ENCODE measurements around the gene TRAPPC13. TPM values are rescaled to one million over a fixed set of nuclear protein-coding genes. Genes with fewer than 3 reads are reported as not detected.

The TRAPPC13 gene
- total RNA-seq, 4 donors from 2014 or later: 7.8 to 18.4 (median 14.4) TPM

DNA sequence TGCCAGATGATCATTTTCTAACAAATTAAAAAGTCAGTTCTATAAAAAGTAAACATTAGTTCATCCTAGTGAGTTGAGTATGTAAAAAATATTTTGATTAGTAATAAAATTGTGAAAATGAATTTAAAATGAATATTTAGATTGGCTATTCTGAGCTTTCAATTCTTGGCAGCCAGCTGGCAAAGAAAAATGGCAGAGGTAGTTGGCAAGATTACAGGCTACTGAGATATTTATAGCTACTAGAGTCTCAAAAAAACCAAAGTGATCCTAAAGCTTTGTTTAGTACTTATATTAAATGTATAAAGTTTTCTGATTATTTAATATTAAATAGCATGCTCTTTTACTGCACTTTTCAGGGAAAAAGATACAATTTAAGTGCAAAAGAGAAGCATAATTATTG is 72.1 kb downstream of the TRAPPC13 start:
- no peak for TF ChIP-seq POLR2A (IDR thresholded peaks at IDR 0.05)
- no peak for TF ChIP-seq EP300 (IDR thresholded peaks at IDR 0.05)
- TF ChIP-seq, protein P1, sequence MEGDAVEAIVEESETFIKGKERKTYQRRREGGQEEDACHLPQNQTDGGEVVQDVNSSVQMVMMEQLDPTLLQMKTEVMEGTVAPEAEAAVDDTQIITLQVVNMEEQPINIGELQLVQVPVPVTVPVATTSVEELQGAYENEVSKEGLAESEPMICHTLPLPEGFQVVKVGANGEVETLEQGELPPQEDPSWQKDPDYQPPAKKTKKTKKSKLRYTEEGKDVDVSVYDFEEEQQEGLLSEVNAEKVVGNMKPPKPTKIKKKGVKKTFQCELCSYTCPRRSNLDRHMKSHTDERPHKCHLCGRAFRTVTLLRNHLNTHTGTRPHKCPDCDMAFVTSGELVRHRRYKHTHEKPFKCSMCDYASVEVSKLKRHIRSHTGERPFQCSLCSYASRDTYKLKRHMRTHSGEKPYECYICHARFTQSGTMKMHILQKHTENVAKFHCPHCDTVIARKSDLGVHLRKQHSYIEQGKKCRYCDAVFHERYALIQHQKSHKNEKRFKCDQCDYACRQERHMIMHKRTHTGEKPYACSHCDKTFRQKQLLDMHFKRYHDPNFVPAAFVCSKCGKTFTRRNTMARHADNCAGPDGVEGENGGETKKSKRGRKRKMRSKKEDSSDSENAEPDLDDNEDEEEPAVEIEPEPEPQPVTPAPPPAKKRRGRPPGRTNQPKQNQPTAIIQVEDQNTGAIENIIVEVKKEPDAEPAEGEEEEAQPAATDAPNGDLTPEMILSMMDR (IDR thresholded peaks at IDR 0.05): no peak
- no peak for TF ChIP-seq POLR2AphosphoS5 (IDR thresholded peaks at IDR 0.05)
- no peak overlapping the region for H3K27ac ChIP-seq
- H3K36me3 ChIP-seq: peaks cover 12% of the 10 kb centered on the region
- DNase-seq (ENCODE audit: low spot score in 2 of 2): no peak
- H3K4me3 ChIP-seq: no peak overlapping the region
- no peaks in the 10 kb centered on the region for H3K4me1 ChIP-seq
- no peaks in the 10 kb centered on the region for H3K27me3 ChIP-seq
- H3K9me3 ChIP-seq: no peaks in the 10 kb centered on the region

DNA sequence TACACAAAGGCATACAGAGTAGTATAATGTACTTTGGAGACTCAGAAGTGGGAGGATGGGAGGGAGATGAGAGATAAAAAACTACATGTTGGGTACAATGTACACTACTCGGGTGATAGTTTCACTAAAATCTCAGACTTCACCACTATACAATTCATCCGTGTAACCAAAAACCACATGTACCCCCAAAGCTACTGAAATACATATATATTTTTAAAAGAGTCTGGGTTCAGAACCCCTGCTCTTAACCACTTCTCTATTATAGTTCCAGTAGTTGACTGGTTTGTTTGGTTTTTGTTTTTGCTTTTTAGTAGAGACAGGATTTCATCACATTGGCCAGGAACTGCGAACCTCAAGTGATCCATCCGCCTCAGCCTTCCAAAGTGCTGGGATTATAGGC is 74.5 kb downstream of the TRAPPC13 start:
- Histone ChIP-seq H3K4me1 (no peaks in the 10 kb centered on the region), H3K4me3 (no peak overlapping the region), H3K27me3 (no peaks in the 10 kb centered on the region), H3K36me3 (peaks cover 9% of the 10 kb centered on the region), H3K9me3 (no peaks in the 10 kb centered on the region), H3K27ac (no peak overlapping the region)
- no peak for TF ChIP-seq POLR2A (IDR thresholded peaks at IDR 0.05)
- TF ChIP-seq, protein P1 (IDR thresholded peaks at IDR 0.05): no peak
- no peak for TF ChIP-seq EP300 (IDR thresholded peaks at IDR 0.05)
- no peak for TF ChIP-seq POLR2AphosphoS5 (IDR thresholded peaks at IDR 0.05)
- DNase-seq (ENCODE audit: low spot score in 2 of 2): no peak
- 90% methylated on average over 4 of the region's 4 CpGs for whole genome bisulfite sequencing

DNA sequence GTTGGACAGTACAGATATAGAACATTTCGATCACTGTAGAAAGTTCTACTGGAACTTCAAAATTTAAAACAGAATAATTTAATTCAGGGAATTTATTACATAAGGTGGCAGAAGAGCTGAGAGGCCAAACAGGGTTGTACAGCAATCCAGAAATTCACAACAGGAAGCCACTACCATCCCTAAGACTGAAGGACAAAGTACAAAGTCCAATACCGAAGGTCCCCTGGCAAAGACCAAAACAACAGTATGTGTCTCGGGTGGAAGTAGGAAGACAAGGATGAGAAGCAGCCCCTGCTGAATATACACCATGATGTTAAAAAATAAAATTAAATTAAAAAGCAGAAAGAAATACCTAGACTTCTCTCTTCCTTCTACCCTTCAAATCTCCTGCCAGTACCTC is 77.2 kb downstream of the TRAPPC13 start:
- H3K27me3 ChIP-seq: no peaks in the 10 kb centered on the region
- H3K4me3 ChIP-seq: no peak overlapping the region
- no peaks in the 10 kb centered on the region for H3K9me3 ChIP-seq
- DNase-seq (ENCODE audit: low spot score in 2 of 2): no peak
- 92% methylated on average over 3 of the region's 3 CpGs for WGBS
- TF ChIP-seq EP300 (IDR thresholded peaks at IDR 0.05) (no peak), POLR2A (IDR thresholded peaks at IDR 0.05) (no peak), POLR2AphosphoS5 (IDR thresholded peaks at IDR 0.05) (no peak)
- TF ChIP-seq, protein P1 (IDR thresholded peaks at IDR 0.05): no peak
- H3K4me1 ChIP-seq: no peaks in the 10 kb centered on the region
- peaks cover 6% of the 10 kb centered on the region for H3K36me3 ChIP-seq
- no peak overlapping the region for H3K27ac ChIP-seq

DNA sequence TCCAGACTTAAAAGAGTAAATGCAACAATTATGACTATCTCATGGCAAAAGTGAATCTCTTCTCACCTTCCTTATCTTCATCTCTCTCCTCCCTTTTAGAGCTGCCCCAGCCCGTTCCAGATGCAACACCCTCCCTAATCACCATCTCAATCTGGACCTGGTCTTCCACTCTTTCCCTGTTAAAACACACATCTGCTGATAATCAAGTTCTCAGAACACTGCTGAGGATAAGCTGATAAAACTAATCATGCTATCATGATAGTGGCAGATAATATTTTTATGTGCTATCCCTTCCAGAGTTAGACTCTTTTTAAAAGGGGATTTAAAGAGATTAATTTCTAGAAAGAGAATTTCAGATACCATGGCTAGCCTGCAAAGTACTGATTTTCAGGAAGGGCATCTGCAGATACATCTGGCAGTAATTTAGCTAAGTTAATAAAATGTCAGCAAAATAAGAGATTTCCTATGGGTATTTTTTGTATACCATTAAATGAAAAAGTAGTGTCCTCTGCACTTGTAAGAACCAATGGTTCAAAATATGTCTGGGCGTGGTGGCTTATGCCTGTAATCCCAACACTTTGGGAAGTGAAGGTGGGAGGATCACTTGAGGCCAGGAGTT is 79.9 kb downstream of the TRAPPC13 start:
- WGBS: 71% methylated on average over 2 of the region's 2 CpGs
- H3K9me3 ChIP-seq: no peaks in the 10 kb centered on the region

DNA sequence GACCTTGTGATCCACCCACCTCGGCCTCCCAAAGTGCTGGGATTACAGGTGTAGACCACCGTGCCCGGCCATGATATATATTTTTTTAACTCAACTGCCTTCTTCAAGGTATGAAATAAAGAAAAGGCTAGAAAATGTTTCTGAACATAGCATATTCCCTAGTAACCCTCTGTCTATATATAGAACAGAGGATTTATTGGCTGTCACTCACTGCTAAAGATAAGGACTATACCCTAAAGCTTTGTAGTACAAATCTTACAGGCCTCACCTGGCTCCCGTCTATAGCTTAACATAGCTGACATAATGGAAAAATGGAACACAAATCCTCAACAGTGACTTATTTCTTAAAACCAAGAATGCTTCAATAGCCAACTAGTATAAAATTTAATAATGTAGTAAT is 82.8 kb downstream of the TRAPPC13 start:
- Histone ChIP-seq H3K4me3 (no peak overlapping the region), H3K27ac (no peak overlapping the region), H3K36me3 (no peaks in the 10 kb centered on the region), H3K27me3 (no peaks in the 10 kb centered on the region), H3K9me3 (no peaks in the 10 kb centered on the region), H3K4me1 (no peaks in the 10 kb centered on the region)
- 83% methylated on average over 4 of the region's 4 CpGs for WGBS
- TF ChIP-seq POLR2AphosphoS5 (IDR thresholded peaks at IDR 0.05) (no peak), POLR2A (IDR thresholded peaks at IDR 0.05) (no peak), EP300 (IDR thresholded peaks at IDR 0.05) (no peak)
- TF ChIP-seq, protein P1 (IDR thresholded peaks at IDR 0.05): no peak
- DNase-seq (ENCODE audit: low spot score in 2 of 2): no peak

More for the DNA sequence above, 79.9 kb downstream of the TRAPPC13 start:
- Histone ChIP-seq H3K27ac (no peak overlapping the region), H3K4me3 (no peak overlapping the region), H3K4me1 (no peaks in the 10 kb centered on the region), H3K27me3 (no peaks in the 10 kb centered on the region), H3K36me3 (peaks cover under 1% of the 10 kb centered on the region)
- no peak for DNase-seq (ENCODE audit: low spot score in 2 of 2)
- TF ChIP-seq, protein P1 (IDR thresholded peaks at IDR 0.05): no peak
- TF ChIP-seq POLR2A (IDR thresholded peaks at IDR 0.05) (no peak), EP300 (IDR thresholded peaks at IDR 0.05) (no peak), POLR2AphosphoS5 (IDR thresholded peaks at IDR 0.05) (no peak)
